T-helper 2 cell treated with Interferon-gamma antibody and Interleukin-4, amounts not matched to agents 100 ng/mL and 5 ng/mL, for 36 hours (primary cell): Measurements from ENCODE around the gene IMPDH1. TPM values are rescaled to one million over a fixed set of nuclear protein-coding genes. Genes with fewer than 3 reads are reported as not detected.

Experiments used
- intact Hi-C: fragments of 100-400 bp; cut with micrococcal nuclease; formaldehyde crosslinking; loops from one replicate; pipeline ENCODE4 v1.15.1; 2023
- total RNA-seq: library from RNA; stranded (reverse); gene quantifications from 2 replicates; pipeline ENCODE4 v1.2.3, GENCODE V29; 2022

The IMPDH1 gene
- total RNA-seq, 1 donor from 2014 or later: 92.4 TPM

DNA sequence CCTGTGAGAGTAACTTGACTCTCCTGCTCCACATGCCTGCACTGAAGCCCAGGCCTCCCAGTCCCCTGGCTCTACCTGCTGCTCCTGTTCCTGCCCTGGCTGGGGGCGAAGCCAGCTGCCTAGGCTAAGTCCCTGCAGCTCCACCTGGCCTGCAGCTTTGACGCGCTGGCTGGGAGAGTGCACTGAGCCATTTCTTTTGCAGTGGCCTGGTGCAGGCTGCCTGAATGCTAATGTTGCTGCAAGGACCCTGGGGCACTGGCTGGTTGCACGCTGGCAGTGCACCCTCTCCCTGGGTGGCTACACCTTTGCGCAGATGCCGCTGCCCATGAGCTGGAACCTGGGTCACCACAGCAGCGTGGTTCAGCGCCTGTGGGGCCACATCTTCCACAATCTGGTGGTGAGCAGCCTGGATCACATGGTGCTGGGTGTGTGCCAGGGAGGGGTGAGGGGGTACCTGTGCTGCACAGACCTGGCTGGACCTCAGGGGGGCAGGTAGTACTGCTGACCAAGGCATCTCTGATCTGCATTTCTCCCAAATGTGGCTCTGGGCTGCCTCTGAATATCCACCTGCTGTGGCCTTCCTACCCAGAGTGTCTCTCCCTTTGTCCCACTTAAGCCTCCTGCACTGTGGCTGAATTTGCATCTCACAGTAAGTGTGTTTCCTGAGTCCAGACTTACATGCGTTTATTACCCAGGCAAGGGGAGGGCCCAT is 20.0 kb downstream of the IMPDH1 start:
- intact Hi-C loops: loop anchor here (5.0 kb wide), 1 partner anchor 38 kb away; no protein-coding TSS in a partner anchor

DNA sequence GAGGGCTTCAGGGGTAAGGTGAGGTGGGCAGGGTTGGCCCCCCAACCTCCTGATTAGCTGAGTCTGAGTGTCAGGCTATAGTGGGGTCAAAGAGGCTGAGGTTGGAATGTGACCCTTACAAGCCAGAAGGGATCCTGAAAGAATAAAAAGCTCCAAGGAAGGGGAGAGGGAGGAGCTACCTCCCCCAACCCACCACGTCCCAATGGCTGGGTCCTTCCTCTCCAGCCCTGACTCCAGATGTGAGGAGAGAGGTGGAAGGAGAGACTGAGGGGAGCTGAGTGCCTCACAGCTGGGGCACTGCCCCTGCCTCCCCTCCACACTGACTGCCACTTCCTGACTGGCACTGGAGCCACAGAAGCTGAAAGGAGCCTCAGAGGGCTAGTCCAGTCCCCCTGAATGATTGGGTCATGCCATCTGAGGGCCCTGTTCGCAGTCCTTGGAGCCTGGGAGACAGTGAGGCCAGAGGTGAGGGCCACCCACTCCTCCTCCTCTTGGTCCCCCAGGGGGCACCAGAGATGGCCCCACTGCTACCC is 20.6 kb downstream of the IMPDH1 start:
- intact Hi-C loops: loop anchor here (5.0 kb wide), 1 partner anchor 38 kb away; no protein-coding TSS in a partner anchor

DNA sequence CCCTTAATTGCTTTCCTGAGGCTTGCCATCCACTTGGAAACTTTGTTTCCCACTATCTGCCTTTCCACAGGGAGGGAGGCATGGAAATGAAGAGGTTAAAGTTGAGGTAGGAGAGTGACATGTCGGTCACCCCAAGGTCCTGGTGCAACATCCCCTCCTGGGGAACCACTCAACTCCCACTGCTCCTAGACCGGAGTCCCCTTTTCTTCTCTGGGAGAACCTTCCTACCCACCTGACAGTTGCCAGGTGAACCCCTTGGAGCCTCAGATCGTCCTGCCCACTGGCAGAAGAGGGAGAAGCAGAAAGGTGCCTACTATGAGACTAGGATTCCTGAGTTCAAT is 21.7 kb downstream of the IMPDH1 start:
- intact Hi-C loops: loop anchor here (5.0 kb wide), 1 partner anchor 39 kb away; no protein-coding TSS in a partner anchor

- intact Hi-C loops: loop anchor here (1.0 to 5.0 kb wide), 2 partner anchors 40 kb away; no protein-coding TSS in a partner anchor
These were observed 22.3 kb downstream of the IMPDH1 start for GRCh38 chr7:128387216-128388144.

DNA sequence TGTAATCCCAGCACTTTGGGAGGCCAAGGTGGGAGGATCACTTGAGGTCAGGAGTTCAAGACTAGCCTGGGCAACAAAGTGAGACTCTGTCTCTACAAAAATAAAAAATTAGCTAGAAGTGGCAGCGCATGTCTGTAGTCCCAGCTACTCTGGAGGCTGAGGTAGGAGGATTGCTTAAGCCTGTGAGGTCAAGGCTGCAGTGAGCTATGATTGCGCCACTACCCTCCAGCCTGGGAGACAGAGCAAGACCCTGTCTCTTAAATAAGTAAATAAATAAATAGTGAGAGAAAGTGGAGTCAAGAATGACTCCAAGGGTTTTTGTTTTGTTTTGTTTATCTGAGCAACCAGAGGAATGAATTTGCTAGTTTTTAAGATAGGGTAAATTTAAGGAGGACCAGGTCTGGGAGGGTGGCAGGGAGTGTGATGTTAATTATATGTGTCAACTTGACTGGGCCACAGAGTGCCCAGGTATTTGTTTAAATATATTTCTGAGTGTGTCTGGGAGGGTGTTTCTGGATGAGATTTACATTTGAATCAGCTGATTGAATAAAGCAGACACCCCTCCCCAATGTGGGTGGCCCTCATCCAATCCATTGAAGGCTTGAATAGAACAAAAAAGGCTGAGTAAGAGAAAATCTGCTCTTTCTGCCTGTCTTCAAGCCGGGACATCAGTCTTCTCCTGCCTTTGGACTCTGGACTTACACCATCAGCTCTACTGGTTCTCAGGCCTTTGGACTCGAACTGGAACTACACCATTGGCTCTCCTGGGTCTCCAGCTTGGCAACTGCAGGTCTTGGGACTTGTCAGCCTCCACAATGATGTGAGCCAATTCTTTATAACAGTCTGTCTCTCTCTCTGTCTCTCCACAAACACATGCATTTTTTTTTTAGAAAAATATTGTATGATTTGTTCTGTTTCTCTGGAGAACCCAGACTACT is 23.5 kb downstream of the IMPDH1 start:
- intact Hi-C loops: loop anchor here (5.0 kb wide), 1 partner anchor 41 kb away; no protein-coding TSS in a partner anchor

- intact Hi-C loops: loop anchor here (5.0 kb wide), 1 partner anchor 43 kb away; no protein-coding TSS in a partner anchor
These were observed 25.1 kb downstream of the IMPDH1 start for GRCh38 chr7:128384726-128385125.

DNA sequence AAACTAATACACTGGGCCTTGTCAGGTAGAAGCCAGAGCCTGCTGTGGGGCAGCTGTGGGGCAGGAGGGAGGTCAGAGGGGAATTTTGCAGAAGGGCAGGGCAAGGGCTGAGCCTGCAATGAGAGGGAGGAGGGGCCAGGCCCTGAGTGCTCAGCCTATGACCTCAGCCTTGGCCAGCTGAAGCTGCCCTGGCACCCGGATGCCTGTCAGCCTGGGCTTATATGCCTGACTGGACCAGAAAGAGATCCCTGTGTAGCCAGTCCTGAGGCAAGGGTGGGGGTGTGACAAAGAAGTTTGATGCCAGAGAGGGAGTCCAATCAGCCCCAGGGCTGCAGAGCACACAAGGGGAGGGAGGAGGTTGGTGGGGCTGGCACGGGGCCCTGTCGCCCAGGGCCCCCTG is 26.0 kb downstream of the IMPDH1 start:
- intact Hi-C loops: no loop called here

GRCh38 chr7:128381161-128381821 is 28.5 kb downstream of the IMPDH1 start:
- intact Hi-C loops: no loop called here

GRCh38 chr7:128380483-128381106 is 29.2 kb downstream of the IMPDH1 start:
- intact Hi-C loops: no loop called here

GRCh38 chr7:128379900-128380479 is 29.8 kb downstream of the IMPDH1 start:
- intact Hi-C loops: no loop called here

- intact Hi-C loops: no loop called here
These were observed 31.1 kb downstream of the IMPDH1 start for GRCh38 chr7:128378637-128379036.

GRCh38 chr7:128376077-128376476 is 33.7 kb downstream of the IMPDH1 start:
- intact Hi-C loops: no loop called here

DNA sequence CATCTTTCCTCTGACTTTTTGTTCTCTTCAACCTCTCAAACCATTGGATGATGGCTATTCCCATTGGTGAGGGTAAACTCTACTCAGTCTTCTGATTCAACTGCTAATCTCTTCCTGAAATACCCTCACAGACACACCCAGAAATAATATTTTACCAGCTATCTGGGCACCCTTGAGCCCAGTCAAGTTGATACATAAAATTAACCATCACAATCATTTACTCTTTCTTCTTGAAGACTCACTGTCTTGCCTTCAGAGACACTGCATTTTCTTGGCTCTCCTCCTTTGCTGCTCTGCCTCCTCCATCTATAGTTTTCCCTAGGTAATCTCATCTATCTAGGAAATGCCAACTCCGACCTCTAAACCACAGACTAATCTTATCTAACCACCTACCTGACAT is 35.7 kb downstream of the IMPDH1 start:
- intact Hi-C loops: no loop called here

- intact Hi-C loops: no loop called here
These were observed 36.2 kb downstream of the IMPDH1 start for GRCh38 chr7:128373606-128374005.

DNA sequence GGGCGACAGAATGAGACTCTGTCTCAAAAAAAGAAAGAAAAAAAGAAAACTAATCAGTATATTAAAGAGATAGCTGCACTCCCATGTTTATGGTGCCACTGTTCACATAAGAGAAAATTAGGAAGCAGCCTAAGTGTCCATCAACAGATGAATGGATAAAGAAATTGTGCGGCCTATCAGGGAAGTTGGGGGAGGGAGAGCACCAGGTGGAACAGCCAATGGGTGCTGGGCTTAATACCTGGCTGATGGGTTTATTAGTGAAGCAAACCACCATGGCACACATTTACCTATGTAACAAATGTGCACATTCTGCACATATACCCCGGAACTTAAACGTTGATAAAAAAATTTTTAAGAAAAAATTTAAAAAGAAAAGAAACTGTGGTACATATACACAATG is 39.3 kb downstream of the IMPDH1 start:
- intact Hi-C loops: no loop called here

DNA sequence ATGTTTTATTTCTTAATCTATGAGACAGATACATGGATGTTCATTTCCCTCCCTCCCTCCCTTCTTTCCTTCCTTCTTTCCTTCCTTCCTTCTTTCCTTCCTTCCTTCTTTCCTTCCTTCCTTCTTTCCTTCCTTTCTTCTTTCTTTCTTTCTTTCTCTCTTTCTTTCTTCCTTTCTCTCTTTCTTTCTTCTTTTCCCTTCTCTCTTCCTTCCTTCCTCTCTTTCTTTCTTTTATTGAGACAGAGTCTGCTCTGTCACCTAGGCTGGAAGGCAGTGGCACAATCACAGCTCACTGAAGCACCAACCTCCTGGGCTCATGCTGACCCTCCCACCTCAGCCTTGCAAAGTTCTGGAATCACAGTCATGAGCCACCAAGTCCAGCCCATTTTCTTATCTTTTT is 42.8 kb downstream of the IMPDH1 start:
- intact Hi-C loops: no loop called here

GRCh38 chr7:128366300-128366699 is 43.5 kb downstream of the IMPDH1 start:
- intact Hi-C loops: no loop called here

DNA sequence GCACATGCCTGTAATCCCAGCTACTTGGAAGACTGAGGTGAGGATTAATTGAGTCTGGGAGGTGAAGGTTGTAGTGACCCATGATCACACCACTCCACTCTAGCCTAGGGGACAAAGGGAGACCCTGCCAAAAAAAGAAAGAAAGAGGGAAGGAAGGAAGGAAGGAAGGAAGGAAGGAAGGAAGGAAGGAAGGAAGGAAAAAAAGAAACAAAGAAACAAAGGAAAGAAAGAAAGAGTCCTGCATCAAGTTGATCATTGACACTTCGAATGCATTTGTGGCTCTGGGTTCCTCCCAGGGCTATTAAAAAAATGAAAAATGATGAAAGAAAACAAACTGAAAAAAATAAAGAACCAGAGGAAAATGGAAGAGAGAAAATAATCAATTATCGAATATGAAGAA is 44.4 kb downstream of the IMPDH1 start:
- intact Hi-C loops: no loop called here

GRCh38 chr7:128364166-128364870 is 45.5 kb downstream of the IMPDH1 start:
- intact Hi-C loops: no loop called here
